GM18909 (cell line): Measurements from ENCODE around the gene RECQL5.
A peak's percentile ranks its signal among the peaks of the same experiment; 100 is the strongest.

Experiments
- ATAC-seq: cut with Tn5 transposase; IDR thresholded peaks from one replicate; pipeline ENCODE4 v1.9.1; 2021; ENCODE audit warnings: mild to moderate bottlenecking; ENCODE audit not compliant: unreplicated experiment, poor library complexity

Gene RECQL5

GRCh38 chr17:75666959-75667790 is at the start of gene RECQL5, which contains the start of gene SAP30BP:
Gene RECQL5, minus strand, starts transcription at chr17:75667154. Its CDS starts 597 bp downstream, at chr17:75666557.
Gene SAP30BP, plus strand, starts transcription at chr17:75667338. Its CDS starts 35 bp downstream, at chr17:75667373.
- ATAC-seq = peak; percentile 76

- no peak for ATAC-seq
These were observed 45.5 kb upstream of the RECQL5 start for GRCh38 chr17:75712446-75712845.

- ATAC-seq = no peak
These were observed 40.2 kb upstream of the RECQL5 start for GRCh38 chr17:75707079-75707571.

GRCh38 chr17:75706042-75706728 is 39.2 kb upstream of the RECQL5 start:
- no peak for ATAC-seq

- ATAC-seq = no peak
These were observed 38.3 kb upstream of the RECQL5 start for GRCh38 chr17:75704963-75705875.

GRCh38 chr17:75703591-75703990 is 36.6 kb upstream of the RECQL5 start:
- no peak for ATAC-seq

GRCh38 chr17:75703191-75703590 is 36.2 kb upstream of the RECQL5 start:
- no peak for ATAC-seq

- no peak for ATAC-seq
These were observed 34.3 kb upstream of the RECQL5 start for GRCh38 chr17:75701288-75701687.

GRCh38 chr17:75698659-75699058 is 31.7 kb upstream of the RECQL5 start:
- ATAC-seq = no peak

GRCh38 chr17:75697651-75698291 is 30.8 kb upstream of the RECQL5 start:
- no peak for ATAC-seq

- no peak for ATAC-seq
These were observed 28.9 kb upstream of the RECQL5 start for GRCh38 chr17:75695830-75696271.

GRCh38 chr17:75695141-75695829 is 28.3 kb upstream of the RECQL5 start:
- ATAC-seq = no peak

- no peak for ATAC-seq
These were observed 27.6 kb upstream of the RECQL5 start for GRCh38 chr17:75694536-75694935.

- ATAC-seq = no peak
These were observed 26.8 kb upstream of the RECQL5 start for GRCh38 chr17:75693500-75694481.

- no peak for ATAC-seq
These were observed 26.0 kb upstream of the RECQL5 start for GRCh38 chr17:75692976-75693375.

GRCh38 chr17:75691801-75692626 is 25.1 kb upstream of the RECQL5 start:
- ATAC-seq = no peak

GRCh38 chr17:75691371-75691791 is 24.4 kb upstream of the RECQL5 start:
- ATAC-seq = no peak
